Measurements from ENCODE around the gene BAD. TPM values are rescaled to one million over a fixed set of nuclear protein-coding genes. Genes with fewer than 3 reads are reported as not detected.
"Not testable (repeated sequence)": the region's sequence is repeated elsewhere in the genome, so short reads cannot be mapped to it uniquely, and the experiment has no call there.

BAD gene
- total RNA-seq, 1 experiment from 2014 or later = 66.2 TPM

- not testable (repeated sequence) for DNase-seq (ENCODE audit: extremely low read depth, low read depth)
Measured at GRCh38 chr11:64315667-64316526, 31.4 kb upstream of the BAD start.

DNA sequence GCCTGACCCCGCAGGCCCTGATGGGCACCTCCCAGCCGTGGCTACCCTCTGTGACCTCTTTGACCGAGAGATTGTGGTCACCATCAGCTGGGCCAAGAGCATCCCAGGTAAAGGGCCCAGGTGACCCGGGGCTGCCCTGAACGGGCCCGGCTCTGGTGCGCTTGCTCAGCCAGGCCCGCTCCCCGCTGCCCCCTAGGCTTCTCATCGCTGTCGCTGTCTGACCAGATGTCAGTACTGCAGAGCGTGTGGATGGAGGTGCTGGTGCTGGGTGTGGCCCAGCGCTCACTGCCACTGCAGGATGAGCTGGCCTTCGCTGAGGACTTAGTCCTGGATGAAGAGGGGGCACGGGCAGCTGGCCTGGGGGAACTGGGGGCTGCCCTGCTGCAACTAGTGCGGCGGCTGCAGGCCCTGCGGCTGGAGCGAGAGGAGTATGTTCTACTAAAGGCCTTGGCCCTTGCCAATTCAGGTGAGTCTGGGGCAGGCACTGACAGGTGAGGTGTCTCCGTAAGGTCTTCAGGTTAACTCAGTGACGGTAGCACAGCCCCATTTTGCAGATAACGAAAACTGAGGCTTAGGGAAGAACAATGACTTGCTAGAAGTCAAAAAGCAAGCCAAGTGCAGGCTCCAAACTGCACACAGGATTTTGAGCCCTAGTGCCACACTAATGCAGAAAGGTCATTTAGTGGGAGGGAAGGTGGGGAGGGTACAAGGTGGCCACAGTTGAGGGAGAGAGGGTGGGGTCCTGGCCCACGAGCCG lies 30.5 kb upstream of the BAD start:
- DNase-seq (ENCODE audit: extremely low read depth, low read depth) = no peak

DNA sequence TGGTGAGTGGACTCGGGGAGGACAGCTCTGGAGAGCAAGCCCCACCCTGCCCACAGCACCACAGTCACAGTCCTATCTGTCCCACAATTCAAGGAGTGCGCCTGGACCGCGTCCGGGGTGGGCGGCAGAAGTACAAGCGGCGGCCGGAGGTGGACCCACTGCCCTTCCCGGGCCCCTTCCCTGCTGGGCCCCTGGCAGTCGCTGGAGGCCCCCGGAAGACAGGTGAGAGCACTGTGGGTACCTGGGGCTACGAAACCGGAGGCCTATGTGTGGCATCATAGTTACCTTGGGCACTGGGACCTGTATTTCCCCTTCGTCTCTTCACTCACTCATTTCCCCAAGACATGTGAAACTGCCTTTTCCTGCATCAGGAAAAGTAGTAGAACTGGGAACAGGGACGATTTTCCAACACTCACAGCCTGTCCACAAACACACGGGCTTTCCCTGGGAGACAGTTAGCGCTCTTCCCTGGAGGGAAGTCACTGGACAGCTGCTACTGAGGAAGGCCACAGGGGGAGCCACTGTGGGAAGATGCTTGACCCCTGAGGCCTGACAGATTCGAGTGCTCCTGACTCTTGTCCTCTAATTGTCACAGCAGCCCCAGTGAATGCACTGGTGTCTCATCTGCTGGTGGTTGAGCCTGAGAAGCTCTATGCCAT lies 29.8 kb upstream of the BAD start:
- no peak for DNase-seq (ENCODE audit: extremely low read depth, low read depth)

DNA sequence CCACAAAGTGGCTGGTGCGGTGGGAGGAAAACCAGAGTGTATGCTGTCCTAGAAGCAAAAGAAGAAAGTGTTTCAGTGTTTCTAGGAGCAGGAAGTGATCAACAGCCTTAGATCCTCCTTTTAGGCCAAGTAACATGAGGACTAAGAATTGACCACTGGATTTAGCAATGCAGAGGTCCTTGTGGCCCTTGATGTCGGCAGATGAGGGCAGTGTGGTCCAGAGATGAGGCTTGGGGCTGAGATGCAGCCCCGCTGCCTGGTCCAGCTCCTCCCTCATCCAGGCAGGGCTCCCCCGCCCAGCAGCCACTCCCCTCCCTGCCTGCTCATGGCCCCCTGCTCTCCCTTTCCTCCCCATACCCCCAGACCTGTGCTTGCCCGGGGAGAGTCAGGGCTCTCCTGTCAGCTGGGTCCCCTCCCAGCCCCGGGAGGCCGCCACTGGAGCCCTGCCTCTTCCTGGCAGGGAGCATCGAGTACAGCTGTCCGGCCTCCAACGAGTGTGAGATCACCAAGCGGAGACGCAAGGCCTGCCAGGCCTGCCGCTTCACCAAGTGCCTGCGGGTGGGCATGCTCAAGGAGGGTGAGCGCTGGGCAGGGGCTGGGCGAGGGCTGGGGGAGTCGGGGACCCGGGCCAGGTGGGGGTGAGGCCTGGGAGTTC lies 29.2 kb upstream of the BAD start:
- no peak for DNase-seq (ENCODE audit: extremely low read depth, low read depth)

- no peak for DNase-seq (ENCODE audit: extremely low read depth, low read depth)
Measured at GRCh38 chr11:64312947-64313346, 28.5 kb upstream of the BAD start.

DNA sequence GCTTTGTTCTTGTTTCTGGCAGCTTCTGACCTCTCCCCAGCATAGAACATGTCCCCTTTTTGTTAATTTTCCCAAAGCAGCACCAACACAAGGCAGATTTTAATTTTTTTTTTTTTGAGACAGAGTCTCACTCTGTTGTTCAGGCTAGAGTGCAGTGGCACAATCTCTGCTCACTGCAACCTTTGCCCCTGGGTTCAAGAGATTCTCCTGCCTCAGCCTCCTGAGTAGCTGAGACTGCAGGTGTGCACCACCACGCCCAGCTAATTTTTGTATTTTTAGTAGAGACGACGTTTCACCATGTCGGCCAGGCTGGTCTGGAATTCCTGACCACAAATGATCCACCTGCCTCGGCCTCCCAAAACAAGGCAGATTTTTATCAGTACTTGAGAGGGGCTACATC lies 23.3 kb upstream of the BAD start:
- not testable (repeated sequence) for DNase-seq (ENCODE audit: extremely low read depth, low read depth)

GRCh38 chr11:64306876-64307622 lies 22.6 kb upstream of the BAD start:
- no peak for DNase-seq (ENCODE audit: extremely low read depth, low read depth)

- no peak for DNase-seq (ENCODE audit: extremely low read depth, low read depth)
Measured at GRCh38 chr11:64306563-64306875, 22.1 kb upstream of the BAD start.

DNA sequence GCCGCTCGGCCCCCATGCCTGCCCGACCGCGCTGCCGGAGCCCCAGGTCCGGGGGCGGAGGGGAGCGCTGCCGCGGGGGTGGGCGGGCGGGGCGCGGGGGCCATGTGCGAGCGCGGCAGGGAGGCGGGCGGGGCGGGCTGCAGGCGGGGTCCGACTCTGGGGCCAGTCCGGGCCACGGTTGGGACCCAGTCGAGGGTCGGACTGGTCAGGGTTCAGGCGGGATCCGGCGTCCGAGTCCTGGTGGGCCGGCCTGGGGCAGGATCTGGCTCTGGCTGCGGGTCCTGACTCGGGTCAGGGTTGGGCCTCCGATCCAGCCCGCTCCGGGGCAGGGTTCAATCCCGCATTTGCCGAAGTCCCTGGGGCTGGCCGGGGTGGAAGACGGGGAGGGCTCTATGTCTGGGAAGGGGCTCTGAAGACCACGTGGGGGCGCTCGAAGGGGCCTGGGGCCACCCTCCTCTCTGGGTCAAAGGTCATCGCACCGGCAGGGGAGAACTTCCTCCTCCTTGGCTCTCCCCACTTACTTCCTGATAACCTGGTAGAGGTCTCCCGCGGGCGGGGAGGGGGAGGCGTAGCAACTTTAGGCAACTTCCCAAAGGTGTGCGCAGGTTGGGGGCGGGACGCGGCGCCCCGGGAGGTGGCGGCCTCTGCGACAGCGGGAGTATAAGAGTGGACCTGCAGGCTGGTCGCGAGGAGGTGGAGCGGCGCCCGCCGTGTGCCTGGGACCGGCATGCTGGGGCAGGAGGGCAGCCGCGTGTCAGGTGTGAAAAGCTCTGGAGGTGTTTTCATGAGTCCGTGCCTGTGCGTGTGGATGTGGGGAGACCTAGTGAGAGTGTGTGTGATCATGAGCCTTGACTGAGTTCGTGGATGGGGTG lies 21.5 kb upstream of the BAD start:
- DNase-seq (ENCODE audit: extremely low read depth, low read depth) = peak; percentile 48

DNA sequence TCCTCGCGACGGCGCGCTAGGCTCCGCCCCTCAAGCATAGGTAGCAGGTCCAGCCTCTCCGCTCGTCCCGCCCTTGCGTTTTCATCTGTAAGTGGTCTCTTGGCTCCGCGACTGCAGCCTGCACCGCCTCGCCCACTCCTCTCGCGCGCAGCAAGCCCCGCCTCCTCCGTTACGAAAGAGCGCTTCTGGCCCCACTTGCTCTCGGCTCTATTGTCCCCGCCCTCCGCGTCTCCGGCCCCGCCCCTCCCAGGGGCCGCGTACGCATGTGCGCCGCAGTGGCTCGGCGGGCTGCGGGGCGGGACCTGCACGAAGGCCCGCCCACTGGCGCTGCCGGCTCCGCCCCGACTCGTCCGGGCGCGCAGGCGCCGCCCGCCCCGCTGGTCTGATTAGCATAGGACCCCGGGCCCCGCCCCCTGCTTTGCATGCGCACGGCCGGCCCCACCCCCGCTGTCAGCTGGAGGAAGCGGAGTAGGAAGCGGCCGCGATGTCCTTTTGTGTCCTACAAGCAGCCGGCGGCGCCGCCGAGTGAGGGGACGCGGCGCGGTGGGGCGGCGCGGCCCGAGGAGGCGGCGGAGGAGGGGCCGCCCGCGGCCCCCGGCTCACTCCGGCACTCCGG lies 20.7 kb upstream of the BAD start, which contains the start of gene ESRRA:
ESRRA (plus strand) TSS at position 450 of the 616 bp plus-strand sequence. CDS start 1,656 bp downstream, outside the sequence.
- DNase-seq (ENCODE audit: extremely low read depth, low read depth) = peak; percentile 95

DNA sequence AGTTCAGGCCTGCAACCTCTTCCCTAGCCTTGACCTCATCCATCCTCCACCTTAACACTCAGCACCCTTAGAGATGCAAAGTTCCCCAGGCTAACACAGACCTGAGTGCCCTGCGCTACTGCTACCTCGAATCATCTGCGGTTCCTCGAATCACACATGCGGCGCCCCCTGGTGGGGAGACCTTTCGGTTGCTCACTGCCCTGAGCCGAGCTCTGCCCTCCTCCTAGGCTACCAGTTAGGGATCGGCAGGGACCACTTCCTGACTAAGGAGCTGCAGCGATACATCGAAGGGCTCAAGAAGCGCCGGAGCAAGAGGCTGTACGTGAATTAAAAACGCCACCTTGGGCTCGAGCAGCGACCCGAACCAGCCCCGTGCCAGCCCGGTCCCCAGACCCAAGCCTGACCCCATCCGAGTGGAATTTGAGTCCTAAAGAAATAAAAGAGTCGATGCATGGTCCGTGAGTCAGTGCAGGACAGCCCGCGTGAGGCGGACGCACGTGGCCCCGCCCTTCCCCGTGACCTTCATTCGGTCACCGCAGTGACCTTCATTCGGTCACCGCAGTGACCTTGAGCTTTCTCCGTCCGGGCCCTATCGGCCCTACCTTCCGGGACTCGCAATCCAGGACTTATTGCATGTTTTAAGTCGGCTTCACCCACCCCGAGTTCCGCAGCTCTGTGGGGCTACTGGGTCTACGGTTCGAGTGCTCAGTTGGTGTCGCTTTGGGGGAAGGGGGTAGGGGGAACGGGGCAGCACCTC lies 20.0 kb upstream of the BAD start:
- peak; percentile 81 for DNase-seq (ENCODE audit: extremely low read depth, low read depth)

GRCh38 chr11:64304032-64304315 lies 19.5 kb upstream of the BAD start:
- no peak for DNase-seq (ENCODE audit: extremely low read depth, low read depth)

DNA sequence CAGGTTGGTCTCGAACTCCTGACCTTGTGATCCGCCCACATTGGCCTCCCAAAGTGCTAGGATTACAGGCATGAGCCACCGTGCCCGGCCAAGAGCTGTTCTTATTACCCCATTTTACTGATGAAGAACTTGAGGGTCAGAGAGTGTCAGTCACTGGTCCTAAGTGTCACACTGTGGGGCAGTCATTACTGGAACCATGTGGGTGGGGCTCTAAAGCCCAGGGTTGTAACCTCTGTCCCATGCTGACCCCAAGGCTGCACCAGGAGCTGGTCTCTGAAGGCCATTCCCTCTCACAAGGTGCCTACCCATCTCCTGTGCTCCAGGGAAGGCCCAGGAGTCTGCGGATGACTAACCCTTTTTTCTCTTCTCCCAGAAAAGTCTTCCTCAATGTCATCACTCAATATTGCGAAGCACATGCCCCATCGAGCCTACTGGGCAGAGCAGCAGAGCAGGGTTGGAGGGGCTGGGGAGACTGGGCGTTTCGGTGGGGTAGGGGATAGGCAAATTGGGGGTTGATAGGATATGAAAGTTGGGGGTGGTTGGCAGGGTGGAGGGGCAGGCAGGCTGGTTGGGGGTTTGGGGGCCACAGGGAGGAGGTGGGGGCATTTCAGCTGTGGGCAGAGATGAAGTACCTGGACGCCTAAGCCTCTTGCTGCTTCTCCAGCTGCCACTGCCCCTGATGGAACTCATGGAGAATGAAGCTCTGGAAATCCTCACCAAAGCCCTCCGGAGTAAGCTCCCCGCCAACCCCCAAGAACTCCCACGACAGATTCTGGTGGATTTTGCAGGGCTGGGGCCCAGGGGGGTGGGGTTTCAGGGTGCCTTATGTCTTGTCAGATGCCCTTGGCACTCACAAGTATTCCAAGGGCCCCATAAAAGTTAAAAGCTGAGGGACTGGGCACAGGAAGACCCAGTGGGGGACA lies 18.9 kb upstream of the BAD start:
- no peak for DNase-seq (ENCODE audit: extremely low read depth, low read depth)

DNA sequence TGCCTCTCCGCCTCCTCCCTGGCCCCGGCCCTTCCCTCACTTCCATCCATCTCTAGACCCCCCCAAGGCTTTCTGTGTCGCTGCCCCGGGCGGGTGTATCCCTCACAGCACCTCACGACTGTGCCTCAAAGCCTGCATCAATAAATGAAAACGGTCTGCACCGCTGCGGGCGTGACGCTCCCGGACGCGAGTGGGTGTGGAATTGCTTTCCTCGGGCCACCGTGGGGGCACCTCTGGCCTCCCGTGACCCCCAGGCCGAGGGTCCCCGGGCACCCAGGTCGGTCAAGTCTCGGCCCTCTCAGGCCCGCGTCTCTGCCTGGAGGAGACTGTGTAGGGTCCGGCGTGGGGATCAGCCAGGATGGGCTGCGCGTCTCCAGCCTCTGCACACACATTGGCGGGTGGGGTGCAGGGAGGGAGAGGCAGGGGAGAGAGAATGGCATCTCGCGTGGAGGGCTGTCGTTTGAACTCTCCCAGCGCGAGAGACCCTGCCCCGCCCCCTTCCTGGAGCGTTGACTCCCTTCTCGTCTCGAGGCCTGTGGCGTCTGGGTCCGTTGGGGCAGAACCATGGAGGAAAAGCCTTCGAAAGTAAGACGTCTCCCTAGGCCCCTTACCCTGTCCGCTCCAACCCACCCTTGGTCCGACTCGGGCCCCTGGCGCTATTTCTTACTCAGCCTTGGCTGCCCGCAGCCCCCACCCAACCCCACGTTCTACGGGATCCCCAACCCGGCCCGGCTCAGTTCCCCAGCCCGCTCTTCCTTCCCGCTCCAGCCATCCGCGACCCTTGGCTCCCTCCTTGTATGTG lies 15.6 kb upstream of the BAD start, which contains the start of gene CATSPERZ:
CATSPERZ (plus strand) TSS at position 512 of the 802 bp plus-strand sequence; CDS start at position 565, 53 bp downstream.
- no peak for DNase-seq (ENCODE audit: extremely low read depth, low read depth)

GRCh38 chr11:64298966-64299846 lies 14.7 kb upstream of the BAD start:
- no peak for DNase-seq (ENCODE audit: extremely low read depth, low read depth)

Measured in NCI-H460 (cell line).